CMK (cell line): ENCODE data around the gene ZBTB5.

Experiments
- DNase-seq: peaks from one replicate; pipeline ENCODE4 v3.0.0-alpha.2; 2010; ENCODE audit warnings: low read depth

Gene ZBTB5

GRCh38 chr9:37424686-37425297 is 40.5 kb downstream of the ZBTB5 start:
- no peak for DNase-seq

- no peak for DNase-seq
Measured at GRCh38 chr9:37424204-37424685, 41.0 kb downstream of the ZBTB5 start.

GRCh38 chr9:37423508-37423907 is 41.7 kb downstream of the ZBTB5 start:
- DNase-seq = no peak

- DNase-seq = peak; percentile 67
Measured at GRCh38 chr9:37422289-37423104, 42.8 kb downstream of the ZBTB5 start, which contains the start of gene GRHPR. Gene GRHPR (plus strand): TSS chr9:37422696. CDS start chr9:37422751, 55 bp downstream.

GRCh38 chr9:37421914-37422288 is 43.3 kb downstream of the ZBTB5 start:
- DNase-seq = no peak

- no peak for DNase-seq
Measured at GRCh38 chr9:37420271-37421215, 44.7 kb downstream of the ZBTB5 start.

- no peak for DNase-seq
Measured at GRCh38 chr9:37419204-37419603, 46.0 kb downstream of the ZBTB5 start.

- no peak for DNase-seq
Measured at GRCh38 chr9:37417857-37418618, 47.2 kb downstream of the ZBTB5 start.

GRCh38 chr9:37417252-37417803 is 47.9 kb downstream of the ZBTB5 start:
- DNase-seq = no peak

GRCh38 chr9:37415011-37415719 is 50.1 kb downstream of the ZBTB5 start:
- DNase-seq = peak; percentile 54

- no peak for DNase-seq
Measured at GRCh38 chr9:37414503-37414943, 50.7 kb downstream of the ZBTB5 start.

GRCh38 chr9:37413311-37413710 is 51.9 kb downstream of the ZBTB5 start:
- DNase-seq = no peak

- no peak for DNase-seq
Measured at GRCh38 chr9:37412431-37413151, 52.7 kb downstream of the ZBTB5 start.

GRCh38 chr9:37410969-37411785 is 54.1 kb downstream of the ZBTB5 start:
- DNase-seq = no peak

GRCh38 chr9:37410354-37410861 is 54.8 kb downstream of the ZBTB5 start:
- DNase-seq = no peak

- DNase-seq = no peak
Measured at GRCh38 chr9:37408933-37409710, 56.1 kb downstream of the ZBTB5 start.

- no peak for DNase-seq
Measured at GRCh38 chr9:37407468-37407867, 57.8 kb downstream of the ZBTB5 start.
